GM12892 (cell line): ENCODE results near the gene MICOS13.
"Not testable (repeated sequence)": the region's sequence is repeated elsewhere in the genome, so short reads cannot be mapped to it uniquely, and the experiment has no call there.

Experiments used
- DNase-seq: peaks from one replicate; pipeline ENCODE4 v3.0.0; 2011; ENCODE audit not compliant: insufficient read length
- FAIRE-seq: peaks from 2 replicates; lab custom pipeline; 2011; peaks lifted over from hg19 to GRCh38; lab: Jason Lieb, UNC
- POLR2A ChIP-seq: IDR thresholded peaks from 2 replicates; pipeline ENCODE4 v1.6.1; 2011; ENCODE audit warnings: low read depth, low read length, control low read depth
- POLR2AphosphoS5 ChIP-seq: IDR thresholded peaks from 2 replicates; pipeline ENCODE4 v1.6.1; 2011; ENCODE audit warnings: low read depth, low read length, control low read depth
- TAF1 ChIP-seq: IDR thresholded peaks from 2 replicates; pipeline ENCODE4 v1.6.1; 2011; ENCODE audit warnings: low read depth, mild to moderate bottlenecking, control low read depth, low read length, borderline replicate concordance

MICOS13 gene

DNA sequence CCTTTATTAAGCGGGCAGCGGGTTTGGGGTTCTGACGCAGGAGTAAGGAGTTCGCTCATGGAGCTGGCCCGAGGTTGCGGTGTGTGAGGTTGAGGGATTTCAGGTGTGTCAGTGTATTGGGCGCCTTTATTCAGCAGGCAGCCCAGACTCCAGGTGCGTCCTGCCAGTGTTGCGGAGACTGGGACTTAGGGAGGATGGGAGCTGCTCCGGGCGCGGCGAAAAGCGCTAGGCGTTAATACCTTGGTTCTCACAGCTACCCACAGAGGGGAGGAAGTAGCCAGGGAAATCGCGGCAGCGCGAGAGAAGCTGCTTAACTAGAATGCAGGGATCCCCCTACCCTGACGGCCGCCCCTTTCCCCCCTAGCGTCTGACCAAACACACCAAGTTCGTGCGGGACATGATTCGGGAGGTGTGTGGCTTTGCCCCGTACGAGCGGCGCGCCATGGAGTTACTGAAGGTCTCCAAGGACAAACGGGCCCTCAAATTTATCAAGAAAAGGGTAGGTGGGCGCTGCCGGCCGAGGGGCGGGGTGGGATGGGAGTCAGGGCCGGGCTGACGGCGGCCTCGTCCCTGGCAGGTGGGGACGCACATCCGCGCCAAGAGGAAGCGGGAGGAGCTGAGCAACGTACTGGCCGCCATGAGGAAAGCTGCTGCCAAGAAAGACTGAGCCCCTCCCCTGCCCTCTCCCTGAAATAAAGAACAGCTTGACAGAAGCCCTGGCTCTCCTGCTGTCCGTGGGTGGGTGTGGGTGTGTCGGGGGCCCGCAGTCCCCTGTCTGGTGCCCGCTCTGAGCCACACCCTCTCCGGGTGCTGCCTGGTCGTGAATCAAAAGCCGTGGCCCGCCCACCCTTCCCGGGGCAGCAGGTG lies 10.9 kb upstream of the MICOS13 start:
- FAIRE-seq (peak; percentile 5), DNase-seq (no peak)
- TF ChIP-seq POLR2AphosphoS5 (no peak; the same call in 1 of the 2 replicates), POLR2A (no peak), TAF1 (no peak)

DNA sequence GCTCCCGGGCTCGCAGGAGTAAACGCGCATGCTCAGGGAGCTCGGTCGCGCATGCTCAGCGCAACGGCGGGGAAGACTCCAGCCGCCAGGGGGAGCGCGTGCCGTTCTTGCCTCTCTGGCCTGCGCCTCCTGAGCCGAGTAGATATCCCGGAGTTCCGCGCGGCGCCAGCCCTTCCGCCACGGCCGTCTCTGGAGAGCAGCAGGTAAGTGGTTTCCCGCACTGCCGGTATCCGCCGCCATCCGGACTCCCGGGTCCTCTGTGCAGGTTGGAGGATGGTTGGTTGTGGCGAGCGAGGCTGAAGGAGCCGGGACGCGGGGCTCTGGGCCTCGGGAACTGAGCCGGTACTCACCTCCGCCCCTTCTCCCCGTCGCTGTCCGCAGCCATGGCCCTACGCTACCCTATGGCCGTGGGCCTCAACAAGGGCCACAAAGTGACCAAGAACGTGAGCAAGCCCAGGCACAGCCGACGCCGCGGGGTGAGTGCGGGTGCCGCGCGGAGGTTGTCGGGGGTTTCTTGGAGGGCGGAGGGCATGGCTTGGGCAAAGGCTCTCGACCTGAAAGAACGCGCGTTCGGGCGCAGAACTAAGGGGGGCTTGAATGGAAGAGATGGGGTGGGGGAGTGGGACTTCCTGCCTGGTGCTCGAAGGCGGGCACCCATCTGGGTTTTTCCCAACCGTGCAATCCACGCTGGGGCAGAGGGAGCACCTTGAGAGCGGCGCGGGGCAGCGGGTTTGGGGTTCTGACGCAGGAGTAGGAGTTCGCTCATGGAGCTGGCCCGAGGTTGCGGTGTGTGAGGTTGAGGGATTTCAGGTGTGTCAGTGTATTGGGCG lies 10.0 kb upstream of the MICOS13 start, which contains the start of gene RPL36:
RPL36 (plus strand) TSS at position 171 of the 830 bp plus-strand sequence; CDS start at position 384, 213 bp downstream.
- TF ChIP-seq POLR2AphosphoS5: peak; percentile 99
- TF ChIP-seq TAF1: peak; percentile 99
- TF ChIP-seq POLR2A: peak; percentile 99
- FAIRE-seq (peak; percentile 99), DNase-seq (peak; percentile 94)

DNA sequence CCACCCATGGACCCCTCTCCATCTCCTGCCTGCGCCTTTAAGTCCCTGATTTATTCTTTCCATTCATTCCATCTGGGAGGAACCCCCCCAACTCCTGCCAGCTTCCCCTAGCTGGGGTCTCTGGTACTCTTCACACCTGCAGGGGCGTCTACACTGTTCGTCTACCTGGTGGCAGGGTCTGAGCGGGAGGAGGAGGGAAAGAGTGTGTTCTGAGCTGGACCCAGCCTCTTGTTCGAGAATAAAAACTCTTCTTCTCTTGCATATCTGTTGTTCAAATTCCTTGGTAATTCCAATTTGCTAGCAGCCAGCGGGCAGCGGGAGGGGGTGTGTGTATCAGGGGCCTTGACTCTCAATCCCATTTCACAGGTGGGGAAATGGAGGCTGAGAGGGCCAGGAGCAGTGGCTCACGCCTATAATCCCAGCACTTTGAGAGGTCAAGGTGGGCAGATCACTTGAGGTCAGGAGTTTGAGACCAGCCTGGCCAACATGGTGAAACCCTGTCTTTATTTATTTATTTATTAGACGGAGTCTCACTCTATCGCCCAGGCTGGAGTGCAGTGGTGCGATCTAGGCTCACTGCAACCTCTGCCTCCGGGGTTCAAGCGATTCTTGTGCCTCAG lies 8.1 kb upstream of the MICOS13 start:
- not testable (repeated sequence) for DNase-seq, FAIRE-seq

DNA sequence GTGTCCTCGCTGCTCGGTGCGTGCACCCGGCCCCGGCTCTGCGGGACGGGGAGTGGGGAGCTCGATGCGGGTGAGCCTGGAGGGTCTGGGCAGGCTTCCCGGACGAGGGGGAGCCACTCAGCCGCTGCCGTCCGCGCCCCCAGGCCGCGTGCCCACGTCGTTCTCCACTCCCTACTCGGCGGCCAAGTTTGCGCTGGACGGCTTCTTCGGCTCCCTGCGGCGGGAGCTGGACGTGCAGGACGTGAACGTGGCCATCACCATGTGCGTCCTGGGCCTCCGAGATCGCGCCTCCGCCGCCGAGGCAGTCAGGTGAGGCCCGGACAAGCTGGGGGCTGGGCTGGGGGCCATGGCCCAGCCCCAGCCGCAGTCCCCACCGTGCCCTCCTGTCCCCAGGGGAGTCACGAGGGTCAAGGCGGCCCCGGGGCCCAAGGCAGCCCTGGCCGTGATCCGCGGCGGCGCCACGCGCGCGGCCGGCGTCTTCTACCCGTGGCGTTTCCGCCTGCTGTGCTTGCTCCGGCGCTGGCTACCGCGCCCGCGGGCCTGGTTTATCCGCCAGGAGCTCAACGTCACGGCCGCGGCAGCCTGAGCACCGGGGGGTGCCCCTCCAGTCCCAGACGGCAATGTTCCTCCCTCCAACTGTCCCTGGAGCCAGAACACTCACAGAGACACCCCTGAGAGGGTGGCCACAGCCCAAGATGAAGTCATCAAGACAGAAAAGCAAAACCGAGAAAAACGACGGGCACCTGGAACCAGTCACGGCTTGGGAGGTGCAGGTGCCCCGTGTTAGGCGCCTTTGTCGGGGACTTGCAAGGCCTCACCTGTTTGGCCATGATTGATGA lies 7.3 kb upstream of the MICOS13 start:
- FAIRE-seq (no peak), DNase-seq (no peak)
- TF ChIP-seq POLR2AphosphoS5: no peak
- no peak for TF ChIP-seq TAF1
- TF ChIP-seq POLR2A: no peak

DNA sequence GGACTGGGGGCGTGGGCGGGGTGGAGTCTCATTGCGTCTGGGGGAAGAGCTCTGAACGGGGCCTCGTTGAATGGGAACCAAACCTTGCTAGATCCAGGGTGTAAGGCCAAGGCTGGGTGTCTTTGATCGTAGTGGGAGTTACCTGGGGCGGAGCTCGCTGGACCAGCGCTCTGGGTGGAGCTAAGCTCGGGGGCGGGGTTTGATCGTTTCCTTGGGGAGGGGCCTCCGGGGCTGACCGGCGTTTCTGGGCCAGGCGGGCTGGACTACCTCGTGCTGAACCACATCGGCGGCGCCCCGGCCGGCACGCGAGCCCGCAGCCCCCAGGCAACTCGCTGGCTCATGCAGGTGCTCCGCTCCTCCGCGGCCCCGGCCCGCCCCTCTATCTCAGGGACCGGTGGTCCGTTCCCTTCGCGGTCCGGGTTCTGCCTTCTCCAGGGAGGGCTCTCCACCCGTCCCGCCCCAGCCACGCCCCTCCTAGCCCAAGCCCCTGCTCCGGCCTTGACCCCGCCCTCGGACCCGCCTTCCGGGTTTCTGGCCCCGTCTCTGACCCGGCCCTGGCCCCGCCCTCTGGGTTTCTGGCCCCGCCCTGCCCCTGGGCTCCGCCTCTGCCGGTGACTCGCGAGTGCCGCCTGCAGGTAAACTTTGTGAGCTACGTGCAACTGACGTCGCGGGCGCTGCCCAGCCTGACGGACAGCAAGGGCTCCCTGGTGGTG lies 6.5 kb upstream of the MICOS13 start:
- peak; percentile 93 for DNase-seq
- peak; percentile 95 for FAIRE-seq
- TF ChIP-seq TAF1: no peak
- TF ChIP-seq POLR2A: peak; percentile 60; the same call in 1 of the 2 replicates

DNA sequence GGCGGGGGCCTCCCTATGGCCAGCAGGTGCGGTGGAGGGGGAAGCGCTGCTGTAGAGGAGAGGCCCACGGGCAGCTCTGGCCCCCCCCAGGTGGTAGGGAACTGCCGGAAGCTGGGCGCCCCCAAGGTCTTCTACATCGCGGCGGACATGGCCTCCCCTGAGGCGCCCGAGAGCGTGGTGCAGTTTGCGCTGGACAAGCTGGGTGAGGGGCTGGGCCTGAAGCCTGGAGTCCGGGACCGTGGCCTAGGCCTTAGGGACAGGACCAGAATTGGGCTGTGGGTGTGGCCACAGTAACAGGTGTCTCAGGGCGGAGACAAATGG lies 6.0 kb upstream of the MICOS13 start:
- DNase-seq (no peak), FAIRE-seq (no peak)
- TF ChIP-seq TAF1 (no peak), POLR2AphosphoS5 (no peak), POLR2A (no peak)

DNA sequence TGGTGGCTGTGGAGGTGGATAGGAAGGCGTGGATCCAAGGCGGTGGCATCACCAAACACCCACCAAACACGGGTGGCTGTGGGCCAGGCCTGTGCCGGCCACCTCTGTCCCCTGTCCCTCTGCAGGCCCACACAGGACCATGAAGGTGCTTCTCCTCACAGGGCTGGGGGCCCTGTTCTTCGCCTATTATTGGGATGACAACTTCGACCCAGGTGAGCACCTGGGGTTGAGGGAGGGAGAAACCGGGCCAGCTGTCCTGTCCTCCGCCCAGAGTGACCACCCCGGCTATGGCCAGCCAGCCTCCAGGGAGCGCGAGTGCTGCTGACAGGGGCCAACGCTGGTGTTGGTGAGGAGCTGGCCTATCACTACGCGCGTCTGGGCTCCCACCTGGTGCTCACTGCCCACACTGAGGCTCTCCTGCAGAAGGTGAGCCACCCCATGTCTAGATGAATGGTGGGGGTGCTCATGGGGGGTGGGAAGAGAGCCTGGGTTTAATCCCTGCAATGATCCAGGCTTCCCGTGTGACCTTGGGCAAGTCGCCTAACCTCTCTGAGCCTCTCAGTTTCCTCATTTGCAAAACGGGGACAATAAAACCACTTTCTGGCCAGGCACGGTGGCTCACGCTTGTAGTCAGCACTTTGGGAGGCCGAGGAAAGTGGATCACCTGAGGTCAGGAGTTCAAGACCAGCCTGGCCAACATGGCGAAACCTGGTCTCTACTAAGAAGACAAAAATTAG lies 4.5 kb upstream of the MICOS13 start:
- FAIRE-seq (no peak), DNase-seq (no peak)
- TF ChIP-seq TAF1: no peak

DNA sequence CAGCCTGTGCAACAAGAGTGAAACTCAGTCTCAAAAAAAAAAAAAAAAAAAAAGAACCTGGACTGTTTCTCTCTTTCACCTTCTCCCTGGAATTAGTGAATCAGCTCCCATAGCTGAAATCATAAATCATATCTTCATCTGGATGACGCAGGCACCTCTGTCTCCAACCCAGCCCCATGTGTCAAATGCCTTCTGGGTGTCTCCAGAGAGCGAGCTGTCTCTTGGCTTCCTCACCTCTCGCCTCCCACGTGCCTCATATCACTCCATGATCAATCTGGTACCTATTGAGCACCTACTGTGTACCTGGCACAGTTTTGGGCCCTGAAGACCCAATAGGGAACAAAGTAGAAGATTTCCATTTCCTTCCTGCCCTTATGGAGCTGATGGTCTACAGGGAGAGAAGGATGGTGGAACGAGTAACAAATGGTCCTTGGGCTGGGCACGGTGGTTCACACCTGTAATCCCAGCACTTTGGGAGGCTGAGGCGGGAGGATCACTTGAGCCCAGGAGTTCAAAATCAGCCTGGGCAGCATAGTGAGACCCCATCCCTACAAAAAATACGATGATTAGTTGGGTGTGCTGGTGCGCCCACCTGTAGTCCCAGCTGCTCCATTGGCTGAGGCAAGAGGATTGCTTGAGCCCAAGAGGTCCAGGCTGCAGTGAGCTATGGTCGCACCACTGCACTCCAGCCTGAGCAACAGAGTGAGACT lies 3.0 kb upstream of the MICOS13 start:
- no peak for FAIRE-seq
- TF ChIP-seq POLR2AphosphoS5: no peak
- no peak for TF ChIP-seq POLR2A
- TF ChIP-seq TAF1: no peak

DNA sequence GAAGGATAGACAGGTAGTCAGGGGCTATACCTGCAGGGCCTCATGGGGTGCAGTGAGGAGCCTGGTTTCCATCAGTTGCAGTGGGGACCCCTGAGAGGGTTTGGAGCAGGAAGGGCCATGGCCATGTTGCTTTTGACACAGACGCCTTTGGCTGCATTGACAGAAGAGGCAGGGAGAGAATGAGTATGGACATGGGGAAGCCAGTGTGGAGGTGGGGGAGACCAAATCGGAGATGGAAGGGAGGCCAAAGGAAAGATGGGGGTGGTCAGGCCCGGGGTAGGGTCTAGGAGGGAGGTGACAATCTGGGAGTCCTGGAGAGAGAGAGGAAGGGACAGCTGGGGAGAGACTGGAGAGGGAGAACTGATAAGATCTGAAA lies 1.8 kb upstream of the MICOS13 start:
- no peak for FAIRE-seq
- DNase-seq: no peak
- TF ChIP-seq POLR2A: no peak
- TF ChIP-seq TAF1: no peak
- no peak for TF ChIP-seq POLR2AphosphoS5

More for the DNA sequence above, 3.0 kb upstream of the MICOS13 start:
- DNase-seq: no peak

DNA sequence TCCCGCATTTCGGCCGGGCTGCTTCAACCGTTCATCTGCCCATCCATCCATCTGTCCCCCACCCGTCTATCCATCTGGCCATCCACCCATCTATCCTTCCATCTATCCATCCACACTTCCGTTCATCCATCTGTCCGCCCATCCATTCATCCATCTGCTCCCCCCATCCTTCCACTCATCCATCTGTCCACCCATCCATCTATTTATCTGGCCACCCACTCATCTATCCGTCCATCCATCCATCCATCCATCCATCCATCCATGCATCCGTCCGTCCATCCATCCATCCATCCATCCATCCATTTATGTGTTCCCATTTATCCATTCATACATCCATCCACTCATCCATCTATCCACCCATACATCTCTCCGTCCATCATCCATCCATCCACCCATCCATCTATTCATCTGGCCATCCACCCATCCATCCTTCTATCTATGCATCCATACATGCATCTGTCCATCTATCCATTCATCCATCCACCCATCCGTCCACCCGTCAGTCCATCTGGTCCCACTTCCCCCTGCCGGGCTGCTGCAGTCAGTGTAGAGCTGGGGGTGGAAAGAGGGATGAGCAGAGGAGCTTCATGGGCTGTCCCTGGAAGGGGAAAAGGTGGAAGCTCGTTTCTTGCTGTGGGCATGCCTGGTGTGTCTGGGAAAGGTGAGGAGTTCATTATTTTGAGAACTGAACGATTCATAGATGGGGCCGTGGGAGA lies 1.2 kb upstream of the MICOS13 start:
- no peak for DNase-seq
- FAIRE-seq: peak; percentile 27
- TF ChIP-seq POLR2AphosphoS5 (no peak), TAF1 (no peak), POLR2A (no peak)
